ENCODE data around the gene CENPB.

CENPB gene

DNA sequence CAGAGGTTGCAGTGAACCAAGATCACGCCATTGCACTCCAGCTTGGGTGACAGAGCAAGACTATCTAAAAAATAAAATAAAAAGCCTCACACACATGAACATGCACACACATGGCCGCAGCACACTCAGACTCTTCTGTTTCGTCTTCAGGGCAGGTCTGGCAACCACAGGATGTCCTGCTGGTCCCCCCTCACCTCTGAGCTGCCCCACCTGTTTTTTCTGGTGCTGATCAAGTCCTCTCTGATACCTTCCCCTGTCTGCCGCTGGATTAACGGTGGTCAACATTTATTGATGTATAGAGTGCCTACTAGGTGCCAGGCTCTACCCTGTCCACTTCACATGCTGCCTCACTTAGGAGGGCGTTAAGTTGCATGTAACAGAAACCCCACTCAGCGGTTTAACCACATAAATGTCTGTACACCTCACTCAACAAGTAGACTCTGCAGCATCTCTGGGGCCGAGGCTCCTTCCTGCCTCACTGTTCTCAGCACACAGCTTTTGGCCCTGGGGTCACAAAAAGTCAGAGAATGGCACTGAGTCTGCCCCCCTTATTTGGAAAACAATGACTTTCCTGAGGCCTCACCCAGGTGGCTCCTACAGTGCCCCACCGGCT, 29.3 kb upstream of the CENPB start:
- no peak for DNase-seq (ENCODE audit: low spot score)
- Histone ChIP-seq H3K4me3 (no peak overlapping the region), H3K27ac (no peak overlapping the region)
- TF ChIP-seq, protein P1, sequence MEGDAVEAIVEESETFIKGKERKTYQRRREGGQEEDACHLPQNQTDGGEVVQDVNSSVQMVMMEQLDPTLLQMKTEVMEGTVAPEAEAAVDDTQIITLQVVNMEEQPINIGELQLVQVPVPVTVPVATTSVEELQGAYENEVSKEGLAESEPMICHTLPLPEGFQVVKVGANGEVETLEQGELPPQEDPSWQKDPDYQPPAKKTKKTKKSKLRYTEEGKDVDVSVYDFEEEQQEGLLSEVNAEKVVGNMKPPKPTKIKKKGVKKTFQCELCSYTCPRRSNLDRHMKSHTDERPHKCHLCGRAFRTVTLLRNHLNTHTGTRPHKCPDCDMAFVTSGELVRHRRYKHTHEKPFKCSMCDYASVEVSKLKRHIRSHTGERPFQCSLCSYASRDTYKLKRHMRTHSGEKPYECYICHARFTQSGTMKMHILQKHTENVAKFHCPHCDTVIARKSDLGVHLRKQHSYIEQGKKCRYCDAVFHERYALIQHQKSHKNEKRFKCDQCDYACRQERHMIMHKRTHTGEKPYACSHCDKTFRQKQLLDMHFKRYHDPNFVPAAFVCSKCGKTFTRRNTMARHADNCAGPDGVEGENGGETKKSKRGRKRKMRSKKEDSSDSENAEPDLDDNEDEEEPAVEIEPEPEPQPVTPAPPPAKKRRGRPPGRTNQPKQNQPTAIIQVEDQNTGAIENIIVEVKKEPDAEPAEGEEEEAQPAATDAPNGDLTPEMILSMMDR (IDR thresholded peaks at IDR 0.05): no peak

DNA sequence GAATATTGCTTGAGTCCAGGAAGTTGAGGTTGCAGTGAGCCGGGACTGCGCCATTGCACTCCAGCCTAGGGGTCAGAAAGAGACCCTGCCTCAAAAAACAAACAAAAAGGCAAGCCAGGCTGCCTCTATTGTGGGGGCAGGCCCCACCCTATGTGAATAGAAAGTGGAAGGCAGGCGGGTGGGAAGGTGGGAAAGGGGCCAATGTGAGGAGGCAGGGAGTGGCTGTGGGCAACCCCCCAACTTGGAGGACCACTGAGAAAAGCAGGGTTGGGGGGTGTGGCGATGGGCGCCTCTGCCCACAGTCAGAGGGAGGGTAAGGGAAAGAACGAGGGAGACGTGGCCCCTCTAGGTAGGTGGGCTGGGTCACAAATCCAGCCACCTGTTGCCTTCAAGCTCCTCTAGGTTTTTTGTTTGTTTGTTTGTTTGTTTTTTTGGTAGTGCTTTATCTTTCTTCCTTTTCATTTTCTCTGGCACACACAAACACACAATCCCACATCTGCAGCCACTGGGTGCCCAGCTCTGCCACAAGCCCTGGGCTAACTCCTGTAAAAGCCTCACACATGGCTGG, 28.5 kb upstream of the CENPB start:
- DNase-seq (ENCODE audit: low spot score): no peak
- Histone ChIP-seq H3K27ac (no peak overlapping the region), H3K4me3 (no peak overlapping the region)
- TF ChIP-seq, protein P1 (IDR thresholded peaks at IDR 0.05): no peak

DNA sequence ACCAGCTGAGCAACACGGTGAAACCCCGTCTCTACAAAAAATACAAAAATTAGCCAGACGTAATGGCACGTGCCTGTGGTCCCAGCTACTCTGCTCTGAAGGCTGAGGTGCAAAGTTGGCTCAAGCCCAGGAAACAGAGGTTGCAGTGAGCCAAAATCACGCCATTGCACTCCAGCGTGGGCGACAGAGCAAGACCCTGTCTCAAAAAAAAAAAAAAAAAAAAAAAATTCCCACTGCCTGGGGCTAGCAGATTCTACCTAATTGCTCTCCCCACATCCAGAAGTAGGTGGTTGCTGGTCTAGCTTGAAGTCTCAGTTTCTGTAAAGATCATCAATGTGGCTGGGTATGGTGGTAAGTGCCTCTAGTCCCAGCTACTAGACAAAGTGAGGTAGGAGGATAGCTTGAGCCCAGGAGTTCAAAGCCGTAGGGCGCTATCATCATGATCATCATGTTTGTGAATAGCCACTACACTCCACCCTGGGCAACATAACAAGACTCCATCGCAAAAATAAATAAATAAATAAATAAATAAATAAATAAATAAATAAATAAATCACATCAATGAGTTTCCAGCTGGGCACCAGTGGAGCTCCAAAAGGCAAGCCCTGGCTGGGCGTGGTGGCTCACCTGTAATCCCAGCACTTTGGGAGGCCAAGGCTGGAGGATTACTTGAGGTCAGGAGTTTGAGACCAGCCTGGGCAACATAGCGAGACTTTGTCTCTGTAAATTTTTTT, 27.5 kb upstream of the CENPB start:
- no peak for DNase-seq (ENCODE audit: low spot score)
- Histone ChIP-seq H3K27ac (no peak overlapping the region), H3K4me3 (no peak overlapping the region)
- TF ChIP-seq, protein P1 (IDR thresholded peaks at IDR 0.05): no peak

DNA sequence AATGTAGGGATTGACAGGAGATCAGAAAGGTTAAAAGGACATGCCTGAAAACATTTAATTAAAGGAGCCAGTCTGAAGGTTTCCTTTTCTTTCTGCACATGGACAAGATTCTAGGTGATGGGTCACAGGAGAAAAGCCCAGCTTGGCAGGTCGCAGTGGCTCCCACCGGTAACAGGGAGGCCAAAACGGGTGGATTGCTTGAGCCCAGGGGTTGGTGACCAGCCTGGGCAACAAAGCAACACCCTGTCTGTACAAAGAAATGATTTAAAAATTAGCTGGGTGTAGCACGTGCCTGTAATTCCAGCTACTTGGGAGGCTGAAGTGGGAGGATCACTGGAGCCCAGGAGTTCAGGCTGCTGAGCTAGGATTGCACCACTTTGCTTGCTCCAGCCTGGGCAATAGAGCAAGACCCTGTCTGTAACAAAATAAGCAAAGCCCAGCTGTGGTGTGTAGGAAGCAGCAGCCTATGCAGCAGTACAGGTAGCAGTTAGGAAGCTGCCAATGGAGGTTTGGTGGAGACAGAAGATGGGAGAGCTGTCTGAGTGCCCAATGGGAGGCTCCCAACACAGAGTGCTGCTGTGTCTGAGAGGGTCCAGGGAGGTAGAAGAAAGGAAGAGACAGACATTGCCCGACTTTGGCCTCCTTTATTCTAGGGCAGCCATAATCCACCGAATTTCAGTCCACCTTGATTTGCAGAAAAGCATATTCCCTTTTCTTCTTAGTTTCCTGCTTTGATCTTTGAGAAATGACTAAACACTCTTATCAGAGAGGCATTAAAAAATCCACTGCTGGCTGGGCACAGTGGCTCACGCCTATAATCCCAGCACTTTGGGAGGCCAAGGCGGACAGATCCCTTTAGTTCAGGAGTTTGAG, 26.7 kb upstream of the CENPB start:
- TF ChIP-seq, protein P1 (IDR thresholded peaks at IDR 0.05): no peak
- DNase-seq (ENCODE audit: low spot score): no peak
- H3K4me3 ChIP-seq: no peak overlapping the region
- H3K27ac ChIP-seq: peak overlapping the region in 1 of 2 donors; percentile 93

DNA sequence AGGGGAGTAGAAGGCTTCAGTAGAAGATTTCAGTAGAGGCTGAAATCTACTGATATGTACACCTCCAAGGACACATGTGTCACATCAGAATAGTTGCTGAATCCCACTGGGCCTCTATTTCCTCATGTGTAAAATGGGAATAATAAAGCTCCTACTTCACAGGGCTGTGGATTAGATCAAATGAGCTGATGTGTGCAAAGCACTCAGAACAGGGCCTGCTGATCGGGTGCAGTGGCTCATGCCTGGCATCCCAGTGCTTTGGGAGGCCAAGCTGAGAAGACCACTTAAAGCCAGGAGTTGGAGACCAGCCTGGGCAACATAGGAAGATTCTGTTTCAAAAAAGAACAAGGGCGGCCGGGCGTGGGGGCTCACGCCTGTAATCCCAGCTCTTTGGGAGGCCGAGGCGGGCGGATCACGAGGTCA, 25.7 kb upstream of the CENPB start:
- H3K4me3 ChIP-seq: peak overlapping the region; percentile 71
- peak; percentile 73 for DNase-seq (ENCODE audit: low spot score)
- H3K27ac ChIP-seq: peak overlapping the region; percentile 91 to 93
- TF ChIP-seq, protein P1 (IDR thresholded peaks at IDR 0.05): no peak

DNA sequence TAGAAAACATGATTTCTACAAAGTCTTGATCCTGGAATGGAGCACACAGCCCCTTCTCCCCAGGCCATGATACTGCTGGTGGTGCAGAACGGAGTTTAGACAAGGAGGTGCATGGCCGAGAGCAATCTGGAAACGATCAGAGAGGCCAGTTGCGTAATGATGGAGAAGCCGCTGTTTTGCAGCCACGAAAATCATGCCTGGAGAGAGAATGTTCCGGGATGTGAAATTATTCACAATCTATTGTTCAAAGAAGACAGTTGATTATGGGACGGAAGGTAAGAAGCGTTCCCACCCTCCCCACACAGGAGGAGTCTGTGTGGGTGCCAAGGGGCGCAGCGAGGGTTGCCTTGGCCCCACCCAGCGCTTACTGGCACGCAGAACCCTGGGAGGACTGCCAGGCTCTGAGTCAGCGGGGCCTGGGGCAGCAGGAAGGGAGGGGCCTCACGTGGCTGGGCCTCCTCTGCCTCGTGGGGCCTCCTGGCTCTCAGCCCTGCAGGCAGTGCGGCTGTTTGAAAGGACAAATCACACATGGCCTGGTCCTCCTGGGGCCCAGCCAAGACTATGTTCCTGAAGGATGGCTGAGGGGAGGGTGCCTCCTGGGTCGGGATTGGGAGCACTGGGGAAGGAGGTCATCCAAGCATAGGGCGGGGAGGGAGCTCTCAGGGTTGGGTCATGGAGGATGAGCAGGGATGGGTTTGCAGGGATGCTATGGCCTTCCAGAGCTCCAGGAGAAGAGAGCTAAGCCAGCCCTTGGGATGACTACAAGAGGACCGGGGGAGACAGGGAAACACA, 25.1 kb upstream of the CENPB start:
- Histone ChIP-seq H3K27ac (peak overlapping the region; percentile 91 to 93), H3K4me3 (peak overlapping the region; percentile 71)
- peak; percentile 99 for DNase-seq (ENCODE audit: low spot score)
- TF ChIP-seq, protein P1 (IDR thresholded peaks at IDR 0.05): no peak
